Effector memory CD4-positive, alpha-beta T cell (primary cell): Measurements from ENCODE around the gene MAP7D1.
"Not testable (repeated sequence)": the region's sequence is repeated elsewhere in the genome, so short reads cannot be mapped to it uniquely, and the experiment has no call there.

ENCODE experiments used
- DNase-seq, 3 donors: peaks; one replicate each; pipeline ENCODE4 v3.0.0-alpha.2; 2020
- H3K27ac ChIP-seq: 2 replicates; pipeline ENCODE4 v1.7.0; 2013; ENCODE audit warnings: mild to moderate bottlenecking, low read length, moderate library complexity; ENCODE audit not compliant: insufficient read depth, poor library complexity, severe bottlenecking
- H3K27me3 ChIP-seq: replicated peaks from 2 replicates; pipeline ENCODE4 v1.7.0; 2013; ENCODE audit warnings: mild to moderate bottlenecking, low read length; ENCODE audit not compliant: insufficient read depth, control insufficient read depth, poor library complexity, severe bottlenecking
- H3K36me3 ChIP-seq: 2 replicates; pipeline ENCODE4 v1.7.0; 2013; ENCODE audit warnings: mild to moderate bottlenecking, low read length, moderate library complexity; ENCODE audit not compliant: control insufficient read depth, insufficient read depth
- H3K4me1 ChIP-seq: 2 replicates; pipeline ENCODE4 v1.7.0; 2013; ENCODE audit warnings: low read length, mild to moderate bottlenecking; ENCODE audit not compliant: control insufficient read depth, insufficient read depth, poor library complexity, severe bottlenecking
- H3K4me3 ChIP-seq: 2 replicates; pipeline ENCODE4 v1.7.0; 2013; ENCODE audit warnings: low read length, low read depth, mild to moderate bottlenecking; ENCODE audit not compliant: insufficient read depth, poor library complexity, severe bottlenecking
- H3K9me3 ChIP-seq: 2 replicates; pipeline ENCODE4 v1.7.0; 2013; ENCODE audit warnings: mild to moderate bottlenecking, low read length, moderate library complexity; ENCODE audit not compliant: control insufficient read depth

The MAP7D1 gene

DNA sequence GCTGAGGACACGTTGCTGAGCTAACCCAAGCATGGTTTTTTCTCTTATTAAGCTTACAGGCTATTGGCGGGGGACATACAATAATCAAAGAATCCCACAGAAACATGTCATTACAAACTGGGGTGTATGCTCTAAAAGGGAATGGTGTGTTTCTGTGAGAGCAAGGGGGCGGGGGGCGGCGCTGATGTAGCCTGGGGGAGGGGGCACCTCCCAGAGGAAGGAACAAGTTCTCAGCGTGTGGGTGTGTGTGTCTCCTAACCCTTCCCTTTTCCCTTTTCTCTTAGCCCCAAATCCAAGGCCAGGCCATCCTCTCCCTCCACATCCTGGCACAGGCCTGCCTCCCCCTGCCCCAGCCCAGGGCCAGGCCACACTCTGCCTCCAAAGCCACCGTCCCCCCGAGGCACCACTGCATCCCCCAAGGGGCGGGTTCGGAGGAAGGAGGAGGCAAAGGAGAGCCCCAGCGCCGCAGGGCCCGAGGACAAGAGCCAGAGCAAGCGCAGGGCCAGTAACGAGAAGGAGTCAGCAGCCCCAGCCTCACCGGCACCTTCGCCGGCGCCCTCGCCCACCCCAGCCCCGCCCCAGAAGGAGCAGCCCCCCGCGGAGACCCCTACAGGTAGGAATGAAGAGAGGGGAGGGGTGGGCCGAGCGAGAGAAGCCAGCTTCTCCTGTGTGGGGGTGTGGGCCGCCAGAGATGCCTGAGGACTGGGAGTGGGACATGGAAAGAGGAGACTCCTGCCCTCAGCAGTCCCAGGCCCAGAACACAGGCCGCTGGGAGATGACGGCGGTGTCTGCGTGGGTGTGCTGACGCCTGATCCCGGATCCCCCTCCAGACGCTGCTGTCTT is 21.9 kb downstream of the MAP7D1 start:
- Histone ChIP-seq H3K27ac (no peak overlapping the region), H3K27me3 (no peaks in the 10 kb centered on the region), H3K9me3 (no peaks in the 10 kb centered on the region), H3K4me3 (no peak overlapping the region), H3K36me3 (peaks cover 77% of the 10 kb centered on the region), H3K4me1 (no peaks in the 10 kb centered on the region)
- DNase-seq, result no peak

DNA sequence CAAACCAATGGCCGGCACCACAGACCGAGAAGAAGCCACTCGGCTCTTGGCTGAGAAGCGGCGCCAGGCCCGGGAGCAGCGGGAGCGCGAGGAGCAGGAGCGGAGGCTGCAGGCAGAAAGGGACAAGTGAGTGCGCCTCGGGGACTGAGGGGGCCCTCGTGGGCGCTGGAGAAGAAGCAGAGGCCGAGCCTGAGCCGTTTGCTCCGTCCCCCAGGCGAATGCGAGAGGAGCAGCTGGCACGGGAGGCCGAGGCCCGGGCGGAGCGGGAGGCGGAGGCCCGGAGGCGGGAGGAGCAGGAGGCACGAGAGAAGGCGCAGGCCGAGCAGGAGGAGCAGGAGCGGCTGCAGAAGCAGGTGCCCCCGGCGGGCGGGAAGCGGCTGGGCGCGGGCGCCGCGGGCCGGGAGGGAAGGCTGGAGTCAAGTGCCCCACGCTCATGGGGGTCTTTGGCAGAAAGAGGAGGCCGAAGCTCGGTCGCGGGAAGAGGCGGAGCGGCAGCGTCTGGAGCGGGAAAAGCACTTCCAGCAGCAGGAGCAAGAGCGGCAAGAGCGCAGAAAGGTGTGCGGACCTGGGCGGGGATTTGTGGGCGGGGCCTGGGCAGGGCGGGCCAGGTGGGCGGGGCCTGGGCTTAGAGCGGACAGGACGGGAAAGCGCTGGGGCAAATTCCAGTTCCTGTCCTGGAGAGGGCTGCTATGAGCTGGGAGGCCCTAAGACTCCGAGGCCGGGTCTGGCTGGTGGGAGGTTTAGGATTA is 22.7 kb downstream of the MAP7D1 start:
- no peak overlapping the region for H3K27ac ChIP-seq
- no peak overlapping the region for H3K4me3 ChIP-seq
- no peak for DNase-seq
- no peaks in the 10 kb centered on the region for H3K27me3 ChIP-seq
- H3K36me3 ChIP-seq, result peaks cover 69% of the 10 kb centered on the region
- H3K9me3 ChIP-seq, result no peaks in the 10 kb centered on the region
- H3K4me1 ChIP-seq, result no peaks in the 10 kb centered on the region

DNA sequence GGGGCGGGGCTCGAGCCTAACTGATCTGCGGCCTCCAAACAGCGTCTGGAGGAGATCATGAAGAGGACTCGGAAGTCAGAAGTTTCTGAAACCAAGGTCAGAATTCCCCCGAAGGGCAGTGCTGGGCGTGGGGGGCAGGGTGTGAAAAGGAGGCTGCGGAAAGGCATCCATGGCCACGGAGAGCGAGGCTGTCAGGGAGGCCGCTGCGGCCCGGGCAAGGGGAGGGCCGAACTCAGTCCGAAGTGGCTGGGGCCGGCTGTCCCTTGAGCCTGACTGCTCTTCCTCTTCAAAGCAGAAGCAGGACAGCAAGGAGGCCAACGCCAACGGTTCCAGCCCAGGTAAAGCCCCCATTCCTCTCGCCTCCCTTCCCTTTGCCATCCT is 23.2 kb downstream of the MAP7D1 start:
- Histone ChIP-seq H3K27me3 (no peaks in the 10 kb centered on the region), H3K4me1 (no peaks in the 10 kb centered on the region), H3K36me3 (peaks cover 63% of the 10 kb centered on the region), H3K4me3 (no peak overlapping the region), H3K27ac (no peak overlapping the region), H3K9me3 (no peaks in the 10 kb centered on the region)
- no peak for DNase-seq

DNA sequence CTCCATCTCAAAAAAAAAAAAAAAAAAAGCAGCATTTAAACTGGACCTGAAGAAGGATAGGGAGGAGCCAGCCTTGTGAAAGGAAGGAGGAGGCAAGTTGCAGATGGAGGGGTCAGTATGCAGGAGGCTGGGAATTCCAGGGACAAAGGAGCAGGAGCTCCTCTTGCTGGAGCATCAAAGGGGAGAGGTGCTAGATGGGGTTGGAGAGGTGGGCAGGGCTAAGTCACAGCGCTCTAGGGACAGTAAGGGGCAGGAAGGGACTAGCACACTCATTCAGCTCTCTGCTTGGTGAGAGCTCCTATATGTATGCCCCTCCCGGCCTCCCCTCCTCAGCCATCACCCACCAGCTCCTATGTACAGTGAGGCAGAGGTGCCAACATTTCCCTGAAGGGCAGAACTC is 26.8 kb downstream of the MAP7D1 start:
- H3K36me3 ChIP-seq, result peaks cover 31% of the 10 kb centered on the region
- no peaks in the 10 kb centered on the region for H3K4me1 ChIP-seq
- no peaks in the 10 kb centered on the region for H3K27me3 ChIP-seq
- H3K4me3 ChIP-seq, result no peak overlapping the region
- no peak for DNase-seq
- no peaks in the 10 kb centered on the region for H3K9me3 ChIP-seq
- no peak overlapping the region for H3K27ac ChIP-seq

DNA sequence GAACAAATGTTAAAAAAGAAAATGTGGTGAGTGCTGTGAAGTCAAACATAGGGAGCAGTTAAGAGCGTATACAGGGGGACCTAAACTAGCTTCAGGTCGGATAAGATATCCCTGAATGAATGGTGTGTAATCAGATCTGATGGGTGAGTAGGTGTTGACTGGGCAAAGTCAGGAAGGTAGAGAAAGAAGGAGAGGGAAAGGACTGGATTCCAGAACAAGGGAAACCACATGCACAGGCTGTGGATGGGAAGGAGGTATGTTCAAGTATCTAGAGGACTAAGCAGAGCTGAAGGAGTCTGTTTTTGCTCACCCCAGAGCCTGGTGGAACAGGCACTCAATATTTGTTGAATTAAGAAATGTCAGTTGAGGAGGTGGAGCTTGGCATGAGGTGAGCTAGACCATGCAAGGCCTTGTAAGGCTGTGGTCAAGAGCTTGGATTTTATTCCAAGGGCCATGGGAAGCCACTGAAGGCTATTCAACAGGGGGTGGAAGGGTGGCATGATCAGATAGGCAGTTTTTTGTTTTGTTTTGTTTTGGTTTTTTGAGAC is 27.4 kb downstream of the MAP7D1 start:
- Histone ChIP-seq H3K9me3 (no peaks in the 10 kb centered on the region), H3K4me1 (no peaks in the 10 kb centered on the region), H3K27ac (no peak overlapping the region), H3K4me3 (no peak overlapping the region), H3K36me3 (peaks cover 25% of the 10 kb centered on the region), H3K27me3 (no peaks in the 10 kb centered on the region)
- DNase-seq, result no peak

DNA sequence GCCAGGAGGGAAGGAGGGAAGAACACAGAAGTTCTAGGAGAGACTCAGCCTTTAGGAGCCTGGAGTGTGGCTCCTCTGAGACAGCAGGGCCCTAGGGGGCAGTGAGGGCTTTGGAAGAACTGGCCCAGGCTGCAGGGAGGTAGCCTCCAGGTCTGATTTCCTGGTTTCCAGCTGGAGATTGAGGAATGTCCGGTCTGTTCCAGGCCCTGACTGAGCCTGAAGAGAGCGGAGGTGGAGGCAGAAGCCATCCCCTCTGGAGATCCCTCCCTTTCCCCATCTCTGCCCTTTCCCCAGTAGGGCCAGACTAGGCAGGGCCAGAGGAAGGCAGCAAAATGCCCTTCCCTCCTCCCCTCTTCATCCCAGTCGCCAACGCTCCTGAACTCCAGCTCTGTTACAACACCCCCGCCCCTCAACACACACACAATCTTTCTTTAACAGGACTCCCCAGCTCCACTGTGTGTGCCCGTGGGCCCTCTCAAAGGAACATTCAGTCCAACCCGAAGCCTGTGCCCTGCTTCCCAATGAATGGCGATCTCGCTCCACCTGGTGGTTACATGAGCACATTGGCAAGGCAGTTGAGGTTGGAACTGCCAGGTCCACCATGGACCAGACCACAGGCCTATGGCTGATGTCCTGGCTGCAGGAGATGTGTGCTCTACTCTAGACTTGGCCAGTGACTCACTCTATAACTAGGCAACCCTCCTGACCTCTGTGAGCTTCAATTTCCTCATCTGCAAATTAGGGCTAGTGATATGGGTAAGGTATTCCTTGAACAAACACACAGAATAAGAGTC is 32.0 kb downstream of the MAP7D1 start:
- peak; percentile 65 to 77 (median 71) for DNase-seq
- Histone ChIP-seq H3K4me1 (no peaks in the 10 kb centered on the region), H3K27me3 (no peaks in the 10 kb centered on the region), H3K9me3 (no peaks in the 10 kb centered on the region), H3K27ac (no peak overlapping the region), H3K4me3 (no peak overlapping the region), H3K36me3 (no peaks in the 10 kb centered on the region)

DNA sequence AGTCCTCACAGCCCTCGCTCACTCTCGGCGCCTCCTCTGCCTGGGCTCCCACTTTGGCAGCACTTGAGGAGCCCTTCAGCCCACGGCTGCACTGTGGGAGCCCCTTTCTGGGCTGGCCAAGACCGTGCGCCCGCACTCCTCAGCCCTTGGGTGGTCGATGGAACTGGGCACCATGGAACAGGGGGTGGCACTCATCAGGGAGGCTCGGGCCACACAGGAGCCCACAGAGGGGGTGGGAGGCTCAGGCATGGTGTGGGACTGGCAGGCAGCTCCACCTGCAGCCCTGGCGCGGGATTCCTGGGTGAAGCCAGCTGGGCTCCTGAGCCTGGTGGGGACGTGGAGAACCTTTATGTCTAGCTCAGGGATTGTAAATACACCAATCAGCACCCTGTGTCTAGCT is 40.8 kb downstream of the MAP7D1 start:
- not testable (repeated sequence) for H3K36me3 ChIP-seq, H3K9me3 ChIP-seq, H3K4me1 ChIP-seq, H3K27ac ChIP-seq, H3K27me3 ChIP-seq, H3K4me3 ChIP-seq, DNase-seq

DNA sequence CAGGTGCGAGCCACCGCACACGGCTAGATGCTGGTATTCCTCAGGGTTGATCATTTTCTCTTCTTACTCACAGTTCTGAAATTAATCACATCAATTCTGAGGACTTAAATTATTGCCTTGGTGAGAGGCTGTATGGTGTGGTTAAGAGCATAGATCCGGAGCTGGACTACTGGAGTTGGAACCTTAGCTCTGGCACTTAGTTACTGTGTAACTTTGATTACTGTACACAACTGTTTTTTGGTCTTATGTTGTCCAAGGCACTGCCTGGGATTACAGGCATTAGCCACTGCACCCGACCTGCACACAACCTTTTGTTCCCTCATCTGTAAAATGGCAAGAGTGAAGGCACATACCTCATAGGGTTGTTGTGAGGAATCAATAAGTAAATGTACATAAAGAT is 42.7 kb downstream of the MAP7D1 start:
- Histone ChIP-seq H3K27ac (no peak overlapping the region), H3K36me3 (no peaks in the 10 kb centered on the region), H3K4me3 (no peak overlapping the region)

DNA sequence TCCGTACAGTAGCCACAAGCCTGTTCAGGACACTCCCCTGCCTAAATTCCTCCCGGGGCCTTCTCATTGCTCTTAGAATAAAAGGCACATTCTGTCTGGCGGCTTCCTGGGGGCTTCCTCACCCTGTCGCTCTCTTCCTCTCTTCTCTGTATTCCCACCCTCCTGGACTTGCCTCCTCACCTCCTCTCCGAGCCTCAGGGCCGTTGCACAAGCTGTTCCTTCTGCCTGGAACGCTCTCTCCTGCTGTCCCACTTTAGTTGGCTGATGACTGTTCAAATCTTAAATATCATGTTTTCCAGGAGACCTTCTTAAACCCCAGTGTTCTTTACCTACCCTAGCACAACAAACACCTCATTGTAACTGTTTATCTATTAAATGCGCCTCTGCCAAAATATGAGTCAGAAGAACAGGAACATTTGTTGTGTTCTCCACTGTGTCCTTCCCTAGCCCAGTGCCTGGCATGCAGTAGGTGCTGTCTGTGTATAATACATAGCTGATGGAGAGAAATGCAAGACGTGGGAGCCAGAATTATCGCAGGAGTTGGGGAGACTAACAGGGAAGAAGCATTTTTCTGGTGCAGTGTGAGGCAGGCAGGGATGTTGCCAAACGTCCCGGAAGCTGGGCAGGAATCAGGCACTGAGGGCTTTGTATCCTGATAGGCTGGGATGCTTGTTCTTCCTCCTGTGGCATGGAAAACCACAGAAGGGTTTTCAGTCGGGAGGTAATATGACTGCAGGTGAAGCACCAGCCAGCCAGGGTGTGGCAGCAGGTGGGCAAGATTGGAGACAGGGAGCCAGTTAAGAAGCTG is 44.2 kb downstream of the MAP7D1 start:
- no peak for DNase-seq
- H3K36me3 ChIP-seq, result no peaks in the 10 kb centered on the region
- H3K27me3 ChIP-seq, result no peaks in the 10 kb centered on the region
- no peaks in the 10 kb centered on the region for H3K4me1 ChIP-seq
- H3K27ac ChIP-seq, result no peak overlapping the region
- no peak overlapping the region for H3K4me3 ChIP-seq
- H3K9me3 ChIP-seq, result no peaks in the 10 kb centered on the region

More for the DNA sequence above, 42.7 kb downstream of the MAP7D1 start:
- no peaks in the 10 kb centered on the region for H3K9me3 ChIP-seq
- DNase-seq, result no peak
- H3K27me3 ChIP-seq, result no peaks in the 10 kb centered on the region
- no peaks in the 10 kb centered on the region for H3K4me1 ChIP-seq
